ENCODE data around the gene ZNF154.

DNA sequence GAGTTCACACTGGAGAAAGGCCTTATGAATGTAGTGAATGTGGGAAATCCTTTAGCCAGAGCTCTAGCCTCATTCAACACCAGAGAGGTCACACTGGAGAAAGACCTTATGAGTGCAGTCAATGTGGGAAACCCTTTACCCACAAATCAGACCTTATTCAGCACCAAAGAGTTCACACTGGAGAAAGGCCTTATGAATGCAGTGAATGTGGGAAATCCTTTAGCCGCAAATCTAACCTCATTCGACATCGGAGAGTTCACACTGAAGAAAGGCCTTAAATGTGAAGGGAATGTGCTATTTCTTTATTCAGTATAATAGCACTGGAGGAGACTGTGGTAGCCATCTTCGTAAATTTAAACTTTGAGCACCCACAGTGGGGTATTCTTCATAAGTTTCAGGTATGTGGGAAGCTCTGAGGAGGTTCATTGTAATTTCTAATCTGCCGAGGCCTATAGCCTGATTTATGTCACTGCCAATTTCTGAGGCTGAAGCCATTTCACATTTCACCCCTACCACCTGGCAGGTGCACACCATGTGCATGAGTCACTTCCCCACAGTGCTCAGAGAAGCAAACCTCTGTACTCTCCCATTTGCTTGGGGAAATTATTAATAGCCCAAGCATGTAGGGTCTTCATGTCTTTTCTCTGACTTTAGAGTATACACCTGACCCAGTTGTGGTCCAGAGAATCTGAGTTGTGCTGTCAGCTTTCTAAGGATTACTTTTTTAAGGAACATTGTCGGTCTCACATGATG is 20.8 kb downstream of the ZNF154 start:
- TF ChIP-seq, protein P1, sequence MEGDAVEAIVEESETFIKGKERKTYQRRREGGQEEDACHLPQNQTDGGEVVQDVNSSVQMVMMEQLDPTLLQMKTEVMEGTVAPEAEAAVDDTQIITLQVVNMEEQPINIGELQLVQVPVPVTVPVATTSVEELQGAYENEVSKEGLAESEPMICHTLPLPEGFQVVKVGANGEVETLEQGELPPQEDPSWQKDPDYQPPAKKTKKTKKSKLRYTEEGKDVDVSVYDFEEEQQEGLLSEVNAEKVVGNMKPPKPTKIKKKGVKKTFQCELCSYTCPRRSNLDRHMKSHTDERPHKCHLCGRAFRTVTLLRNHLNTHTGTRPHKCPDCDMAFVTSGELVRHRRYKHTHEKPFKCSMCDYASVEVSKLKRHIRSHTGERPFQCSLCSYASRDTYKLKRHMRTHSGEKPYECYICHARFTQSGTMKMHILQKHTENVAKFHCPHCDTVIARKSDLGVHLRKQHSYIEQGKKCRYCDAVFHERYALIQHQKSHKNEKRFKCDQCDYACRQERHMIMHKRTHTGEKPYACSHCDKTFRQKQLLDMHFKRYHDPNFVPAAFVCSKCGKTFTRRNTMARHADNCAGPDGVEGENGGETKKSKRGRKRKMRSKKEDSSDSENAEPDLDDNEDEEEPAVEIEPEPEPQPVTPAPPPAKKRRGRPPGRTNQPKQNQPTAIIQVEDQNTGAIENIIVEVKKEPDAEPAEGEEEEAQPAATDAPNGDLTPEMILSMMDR (conservative IDR thresholded peaks at IDR 0.05; ENCODE audit: low read depth, low read length) = no peak
- TF ChIP-seq EZH2 (IDR thresholded peaks at IDR 0.05; ENCODE audit: low read length, unreplicated experiment) = no peak

Data from PC-3 (cell line).